Fibroblast of lung (primary cell): Measurements from ENCODE around the gene THRA. TPM values are rescaled to one million over a fixed set of nuclear protein-coding genes. Genes with fewer than 3 reads are reported as not detected.
A peak's percentile ranks its signal among the peaks of the same experiment; 100 is the strongest.

Experiments
- DNase-seq, 2 donors: peaks; one replicate each; pipeline versions ENCODE4 v3.0.0 to v3.0.0-alpha.2; 2010; ENCODE audit warnings: low read depth in 2 of 2
- H2AFZ ChIP-seq: 2 replicates; pipeline ENCODE4 v1.5.1; 2012; ENCODE audit warnings: low read length, control low read depth, inconsistent platforms
- H3K27ac ChIP-seq: 2 replicates; pipeline ENCODE4 v1.5.1; 2011; ENCODE audit warnings: low read length, control low read depth; ENCODE audit not compliant: insufficient read depth
- H3K27me3 ChIP-seq: 2 replicates; pipeline ENCODE4 v1.5.1; 2011; ENCODE audit warnings: mild to moderate bottlenecking, low read length; ENCODE audit not compliant: control insufficient read depth, insufficient read depth
- H3K36me3 ChIP-seq: 2 replicates; pipeline ENCODE4 v1.5.1; 2011; ENCODE audit warnings: low read length; ENCODE audit not compliant: control insufficient read depth, insufficient read depth
- H3K4me1 ChIP-seq: 2 replicates; pipeline ENCODE4 v1.5.1; 2011; ENCODE audit warnings: low read length; ENCODE audit not compliant: control insufficient read depth, insufficient read depth; ENCODE audit errors: extremely low read depth
- H3K4me2 ChIP-seq: 2 replicates; pipeline ENCODE4 v1.5.1; 2011; ENCODE audit warnings: low read length, control low read depth; ENCODE audit not compliant: insufficient read depth; ENCODE audit errors: extremely low read depth
- H3K4me3 ChIP-seq, 4 experiments: fragments of 200-600 bp in 1 of 4; sonication (generic) in 1 of 4; replicated peaks in 1 of 4; 2 replicates each; pipeline ENCODE4 v1.5.1; 2011 to 2016; ENCODE audit warnings: low read length in 4 of 4, low read depth in 3 of 4, mild to moderate bottlenecking in 3 of 4, control low read depth in 2 of 4, inconsistent platforms in 1 of 4, mixed read lengths in 1 of 4; ENCODE audit not compliant: insufficient read depth in 1 of 4; ENCODE audit errors: control extremely low read depth in 1 of 4
- H3K79me2 ChIP-seq: 2 replicates; pipeline ENCODE4 v1.5.1; 2012; ENCODE audit warnings: mild to moderate bottlenecking, low read length, inconsistent platforms; ENCODE audit not compliant: control insufficient read depth, insufficient read depth
- H3K9ac ChIP-seq: 2 replicates; pipeline ENCODE4 v1.5.1; 2011; ENCODE audit warnings: mild to moderate bottlenecking, low read length, control low read depth; ENCODE audit not compliant: insufficient read depth
- H3K9me3 ChIP-seq: 2 replicates; pipeline ENCODE4 v1.5.1; 2012; ENCODE audit warnings: low read depth, low read length; ENCODE audit not compliant: control insufficient read depth, insufficient read depth
- H4K20me1 ChIP-seq: 2 replicates; pipeline ENCODE4 v1.5.1; 2011; ENCODE audit warnings: low read length; ENCODE audit not compliant: control insufficient read depth, insufficient read depth; ENCODE audit errors: extremely low read depth
- CTCF ChIP-seq, 2 donors: IDR thresholded peaks in 1 of 2; conservative IDR thresholded peaks in 1 of 2; 1 replicate in 1 of 2; 2 replicates in 1 of 2; pipeline ENCODE4 v1.5.1; 2011 to 2012; ENCODE audit warnings: low read length in 2 of 2, control low read depth in 1 of 2, inconsistent platforms in 1 of 2, low read depth in 1 of 2, mild to moderate bottlenecking in 1 of 2
- EZH2 ChIP-seq: IDR thresholded peaks from 2 replicates; pipeline ENCODE4 v1.5.1; 2012; ENCODE audit warnings: low read length, control low read depth, mild to moderate bottlenecking; ENCODE audit errors: missing control alignments
- polyA plus RNA-seq, 2 donors: library from polyadenylated mRNA; depleted of rRNA in 1 of 2; stranded (reverse) in 1 of 2; unstranded in 1 of 2; fragments of >200 nt; gene quantifications; 2 replicates each; pipeline ENCODE4 v1.2.1, GENCODE V29; 2011 to 2012; ENCODE audit warnings: missing spikeins in 1 of 2
- total RNA-seq: library from RNA; depleted of rRNA; stranded (reverse); fragments of >200 nt; gene quantifications from 2 replicates; pipeline ENCODE4 v1.2.1, GENCODE V29; 2014

The THRA gene
- total and polyA plus RNA-seq, 2 donors (not counting 1 experiment from before 2014, with no cell fraction given) = 27.2 to 52.8 TPM

- peaks cover 33% of the 10 kb centered on the region for H3K79me2 ChIP-seq
- peak overlapping the region; percentile 21 for H3K9ac ChIP-seq
- H3K27ac ChIP-seq = peak overlapping the region; percentile 91
- H3K4me1 ChIP-seq = peaks cover 20% of the 10 kb centered on the region
- no peak for TF ChIP-seq EZH2
- H4K20me1 ChIP-seq = no peaks in the 10 kb centered on the region
- DNase-seq = peak; percentile 28 to 56
- no peak overlapping the region for H2AFZ ChIP-seq
- H3K4me3 ChIP-seq = peak overlapping the region; percentile 6 to 63 (median 34)
- peaks cover 26% of the 10 kb centered on the region for H3K36me3 ChIP-seq
- peak overlapping the region; percentile 82 for H3K4me2 ChIP-seq
- H3K27me3 ChIP-seq = no peaks in the 10 kb centered on the region
- H3K9me3 ChIP-seq = no peaks in the 10 kb centered on the region
These were observed 35.4 kb downstream of the THRA start for GRCh38 chr17:40097931-40098845.

- TF ChIP-seq EZH2 (no peak), CTCF (conservative IDR thresholded peaks at IDR 0.05 in 1 of 2, IDR thresholded peaks at IDR 0.05 in 1 of 2; ENCODE audit: low read depth in 1 of 2, low read length in 2 of 2) (no peak)
- Histone ChIP-seq H3K4me1 (peaks cover 20% of the 10 kb centered on the region), H3K36me3 (peaks cover 20% of the 10 kb centered on the region), H3K4me3 (peak overlapping the region; percentile 84 to 100 (median 90)), H3K9ac (peak overlapping the region; percentile 92), H3K27me3 (no peaks in the 10 kb centered on the region), H3K9me3 (no peaks in the 10 kb centered on the region), H4K20me1 (no peaks in the 10 kb centered on the region), H2AFZ (no peak overlapping the region), H3K4me2 (peak overlapping the region; percentile 96), H3K27ac (peak overlapping the region; percentile 91), H3K79me2 (peaks cover 33% of the 10 kb centered on the region)
- DNase-seq = peak; percentile 98 to 99
These were observed 36.3 kb downstream of the THRA start for GRCh38 chr17:40098846-40099618.

GRCh38 chr17:40099619-40100418 lies 37.1 kb downstream of the THRA start:
- Histone ChIP-seq H3K27me3 (no peaks in the 10 kb centered on the region), H3K4me2 (peak overlapping the region; percentile 96), H3K9me3 (no peaks in the 10 kb centered on the region), H3K36me3 (peaks cover 17% of the 10 kb centered on the region), H3K4me1 (peaks cover 20% of the 10 kb centered on the region), H3K9ac (peak overlapping the region; percentile 92), H3K27ac (peak overlapping the region; percentile 91), H3K79me2 (peaks cover 33% of the 10 kb centered on the region), H2AFZ (peak overlapping the region; percentile 54), H3K4me3 (peak overlapping the region; percentile 84 to 100 (median 90)), H4K20me1 (no peaks in the 10 kb centered on the region)
- no peak for TF ChIP-seq EZH2
- TF ChIP-seq CTCF (conservative IDR thresholded peaks at IDR 0.05 in 1 of 2, IDR thresholded peaks at IDR 0.05 in 1 of 2; ENCODE audit: low read depth in 1 of 2, low read length in 2 of 2) = no peak
- no peak for DNase-seq
